Measurements from ENCODE around the gene SELENOW. TPM values are rescaled to one million over a fixed set of nuclear protein-coding genes. Genes with fewer than 3 reads are reported as not detected.
A peak's percentile ranks its signal among the peaks of the same experiment; 100 is the strongest.
"Not testable (repeated sequence)": the region's sequence is repeated elsewhere in the genome, so short reads cannot be mapped to it uniquely, and the experiment has no call there.

Gene SELENOW
- total RNA-seq, 1 donor from 2014 or later = 127 TPM

DNA sequence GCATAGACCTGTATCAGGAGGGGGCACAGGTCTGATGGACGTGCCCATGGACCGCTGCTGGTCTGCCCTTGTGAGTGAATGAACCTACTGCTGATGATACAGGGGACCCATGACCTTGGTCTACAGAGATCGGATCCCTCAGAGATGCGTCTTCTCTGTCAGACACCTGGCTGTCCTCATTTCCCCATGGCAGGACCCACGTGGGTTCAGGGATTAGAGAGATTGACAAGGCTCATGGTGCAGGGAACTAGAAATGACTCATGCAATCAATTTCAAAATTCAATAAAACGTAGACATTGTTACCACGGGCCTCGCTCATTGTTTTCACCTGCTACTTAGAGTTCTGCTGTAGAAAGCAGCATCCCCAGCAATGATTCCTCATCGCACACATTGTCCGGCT lies 26.8 kb downstream of the SELENOW start:
- TF ChIP-seq, protein P1, sequence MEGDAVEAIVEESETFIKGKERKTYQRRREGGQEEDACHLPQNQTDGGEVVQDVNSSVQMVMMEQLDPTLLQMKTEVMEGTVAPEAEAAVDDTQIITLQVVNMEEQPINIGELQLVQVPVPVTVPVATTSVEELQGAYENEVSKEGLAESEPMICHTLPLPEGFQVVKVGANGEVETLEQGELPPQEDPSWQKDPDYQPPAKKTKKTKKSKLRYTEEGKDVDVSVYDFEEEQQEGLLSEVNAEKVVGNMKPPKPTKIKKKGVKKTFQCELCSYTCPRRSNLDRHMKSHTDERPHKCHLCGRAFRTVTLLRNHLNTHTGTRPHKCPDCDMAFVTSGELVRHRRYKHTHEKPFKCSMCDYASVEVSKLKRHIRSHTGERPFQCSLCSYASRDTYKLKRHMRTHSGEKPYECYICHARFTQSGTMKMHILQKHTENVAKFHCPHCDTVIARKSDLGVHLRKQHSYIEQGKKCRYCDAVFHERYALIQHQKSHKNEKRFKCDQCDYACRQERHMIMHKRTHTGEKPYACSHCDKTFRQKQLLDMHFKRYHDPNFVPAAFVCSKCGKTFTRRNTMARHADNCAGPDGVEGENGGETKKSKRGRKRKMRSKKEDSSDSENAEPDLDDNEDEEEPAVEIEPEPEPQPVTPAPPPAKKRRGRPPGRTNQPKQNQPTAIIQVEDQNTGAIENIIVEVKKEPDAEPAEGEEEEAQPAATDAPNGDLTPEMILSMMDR (IDR thresholded peaks at IDR 0.05; ENCODE audit: unreplicated experiment) = no peak
- H3K9me3 Mint-ChIP-seq = peaks cover 6% of the 10 kb centered on the region
- no peak for DNase-seq (ENCODE audit: low spot score in 2 of 2, unreplicated experiment in 2 of 2)

DNA sequence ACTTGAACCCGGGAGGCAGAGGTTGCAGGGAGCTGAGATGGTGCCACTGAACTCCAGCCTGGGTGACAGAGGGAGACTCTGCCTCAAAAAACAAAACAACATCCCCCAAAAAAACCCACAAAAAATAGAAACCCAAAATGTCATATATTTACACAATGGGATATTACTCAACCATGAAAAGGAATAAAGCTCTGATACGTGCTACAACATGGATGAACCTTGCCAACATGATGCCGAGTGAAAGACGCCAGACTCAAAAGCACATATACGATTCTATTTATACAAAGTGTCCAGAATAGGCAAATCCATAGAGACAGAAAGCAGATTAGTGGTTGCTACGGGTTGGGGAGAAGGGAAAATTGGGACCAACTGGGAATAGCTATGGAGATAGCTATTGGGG lies 27.9 kb downstream of the SELENOW start:
- Mint-ChIP-seq H3K27me3 (ENCODE audit: low read depth) (no peaks in the 10 kb centered on the region), H3K4me1 (no peaks in the 10 kb centered on the region), H3K36me3 (no peaks in the 10 kb centered on the region), H3K4me3 (no peak overlapping the region), H3K9me3 (no peaks in the 10 kb centered on the region), H3K27ac (no peak overlapping the region)
- no peak for DNase-seq (ENCODE audit: low spot score in 2 of 2, unreplicated experiment in 2 of 2)
- TF ChIP-seq, protein P1 (IDR thresholded peaks at IDR 0.05; ENCODE audit: unreplicated experiment) = no peak

More for the DNA sequence above, 26.8 kb downstream of the SELENOW start:
- Mint-ChIP-seq H3K27me3 (ENCODE audit: low read depth) (no peaks in the 10 kb centered on the region), H3K4me3 (no peak overlapping the region), H3K27ac (no peak overlapping the region), H3K4me1 (no peaks in the 10 kb centered on the region), H3K36me3 (no peaks in the 10 kb centered on the region)

DNA sequence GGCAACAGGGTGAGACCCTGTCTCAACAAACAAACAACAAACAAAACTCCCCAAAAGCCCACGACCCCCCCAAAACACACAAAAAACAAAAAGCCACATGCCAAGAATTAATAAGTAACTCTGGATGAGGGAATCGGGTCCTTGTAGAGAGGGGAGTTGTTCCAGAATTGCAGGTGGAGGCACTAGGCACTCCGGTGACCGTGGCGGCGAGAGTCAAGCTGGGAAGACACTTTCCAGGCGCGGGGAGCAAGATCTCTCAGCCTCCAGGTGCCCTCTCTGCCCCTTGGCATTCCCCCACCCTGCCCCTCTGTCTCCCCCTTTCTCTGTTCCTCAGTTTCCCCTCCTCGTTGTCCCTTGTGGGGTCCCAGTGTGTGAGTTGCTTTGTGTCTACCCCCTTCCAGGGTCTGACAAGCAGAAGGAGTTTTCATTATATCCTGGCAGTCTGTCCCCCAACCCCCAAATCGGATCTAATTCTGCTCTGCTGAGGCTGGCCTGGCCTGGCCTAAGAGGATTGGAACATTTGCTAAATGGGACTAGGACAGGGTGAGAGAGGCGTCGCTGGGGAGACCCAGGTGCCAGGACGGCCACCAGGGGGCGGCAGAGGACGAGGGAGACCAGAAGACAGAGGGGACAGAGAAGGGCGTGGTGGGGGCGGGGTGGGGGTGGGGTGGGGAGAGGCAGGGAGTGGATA lies 34.9 kb downstream of the SELENOW start:
- H3K36me3 Mint-ChIP-seq = no peaks in the 10 kb centered on the region

DNA sequence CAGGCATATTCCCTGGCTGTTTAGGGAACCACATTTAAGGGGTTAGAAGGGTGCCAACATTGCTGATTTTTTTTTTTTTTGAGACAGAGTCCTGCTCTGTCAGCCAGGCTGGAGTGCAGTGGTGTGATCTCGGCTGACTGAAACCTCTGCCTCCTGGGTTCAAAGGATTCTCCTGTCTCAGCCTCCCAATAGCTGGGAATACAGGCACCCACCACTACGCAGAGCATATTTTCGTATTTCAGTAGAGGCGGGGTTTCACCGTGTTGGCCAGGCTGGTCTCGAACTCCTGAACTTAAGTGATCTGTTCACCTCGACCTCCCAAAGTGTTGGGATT lies 35.5 kb downstream of the SELENOW start:
- no peaks in the 10 kb centered on the region for H3K4me1 Mint-ChIP-seq
- H3K9me3 Mint-ChIP-seq = no peaks in the 10 kb centered on the region

More for the DNA sequence above, 34.9 kb downstream of the SELENOW start:
- H3K4me3 Mint-ChIP-seq = no peak overlapping the region
- H3K9me3 Mint-ChIP-seq = no peaks in the 10 kb centered on the region
- no peaks in the 10 kb centered on the region for H3K27me3 Mint-ChIP-seq (ENCODE audit: low read depth)
- H3K4me1 Mint-ChIP-seq = no peaks in the 10 kb centered on the region
- H3K27ac Mint-ChIP-seq = no peak overlapping the region
- TF ChIP-seq, protein P1 (IDR thresholded peaks at IDR 0.05; ENCODE audit: unreplicated experiment) = peak; percentile 50
- DNase-seq (ENCODE audit: low spot score in 2 of 2, unreplicated experiment in 2 of 2) = peak; percentile 82 to 91

DNA sequence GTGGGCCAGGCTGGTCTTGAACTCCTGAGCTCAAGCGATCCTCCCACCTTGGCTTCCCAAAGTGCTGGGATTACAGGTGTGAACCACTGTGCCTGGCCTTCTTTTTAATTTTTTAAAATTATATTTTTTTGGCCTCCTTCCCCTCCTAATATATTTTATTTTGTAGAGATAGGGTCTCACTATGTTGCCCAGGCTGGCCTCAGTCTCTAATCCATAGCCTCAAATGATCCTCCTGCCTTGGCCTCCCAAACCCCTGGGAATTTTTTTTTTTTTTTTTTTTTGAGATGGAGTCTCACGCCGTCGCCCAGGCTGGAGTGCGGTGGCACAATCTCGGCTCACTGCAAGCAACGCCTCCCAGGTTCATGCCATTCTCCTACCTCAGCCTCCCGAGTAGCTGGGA lies 37.8 kb downstream of the SELENOW start:
- not testable (repeated sequence) for H3K9me3 Mint-ChIP-seq; DNase-seq (ENCODE audit: low spot score in 2 of 2, unreplicated experiment in 2 of 2); H3K4me3 Mint-ChIP-seq; H3K36me3 Mint-ChIP-seq; H3K27ac Mint-ChIP-seq; H3K4me1 Mint-ChIP-seq
- H3K27me3 Mint-ChIP-seq (ENCODE audit: low read depth) = peaks cover 15% of the 10 kb centered on the region

More for the DNA sequence above, 35.5 kb downstream of the SELENOW start:
- Mint-ChIP-seq H3K27ac (no peak overlapping the region), H3K27me3 (ENCODE audit: low read depth) (peaks cover 2% of the 10 kb centered on the region), H3K4me3 (no peak overlapping the region), H3K36me3 (no peaks in the 10 kb centered on the region)
- TF ChIP-seq, protein P1 (IDR thresholded peaks at IDR 0.05; ENCODE audit: unreplicated experiment) = no peak
- DNase-seq (ENCODE audit: low spot score in 2 of 2, unreplicated experiment in 2 of 2) = no peak

DNA sequence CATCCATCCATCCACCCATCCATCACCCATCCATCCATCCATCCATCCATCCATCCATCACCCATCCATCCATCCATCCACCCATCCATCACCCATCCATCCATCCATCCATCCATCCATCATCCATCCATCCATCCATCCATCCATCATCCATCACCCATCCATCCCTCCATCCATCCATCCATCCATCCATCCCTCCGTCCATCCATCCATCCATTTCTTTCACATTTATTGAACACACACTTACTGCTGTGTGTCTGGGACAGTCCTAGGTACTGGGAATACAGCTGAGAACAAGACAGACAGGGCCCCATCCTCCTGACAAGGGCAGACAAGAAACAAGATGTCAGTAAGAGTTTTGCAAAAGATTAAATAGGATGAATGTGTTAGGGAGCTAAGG lies 39.7 kb downstream of the SELENOW start:
- H3K27ac Mint-ChIP-seq; DNase-seq (ENCODE audit: low spot score in 2 of 2, unreplicated experiment in 2 of 2); H3K36me3 Mint-ChIP-seq; H3K4me3 Mint-ChIP-seq; H3K9me3 Mint-ChIP-seq: not testable (repeated sequence)
- Mint-ChIP-seq H3K27me3 (ENCODE audit: low read depth) (peaks cover 15% of the 10 kb centered on the region), H3K4me1 (peaks cover 16% of the 10 kb centered on the region)

DNA sequence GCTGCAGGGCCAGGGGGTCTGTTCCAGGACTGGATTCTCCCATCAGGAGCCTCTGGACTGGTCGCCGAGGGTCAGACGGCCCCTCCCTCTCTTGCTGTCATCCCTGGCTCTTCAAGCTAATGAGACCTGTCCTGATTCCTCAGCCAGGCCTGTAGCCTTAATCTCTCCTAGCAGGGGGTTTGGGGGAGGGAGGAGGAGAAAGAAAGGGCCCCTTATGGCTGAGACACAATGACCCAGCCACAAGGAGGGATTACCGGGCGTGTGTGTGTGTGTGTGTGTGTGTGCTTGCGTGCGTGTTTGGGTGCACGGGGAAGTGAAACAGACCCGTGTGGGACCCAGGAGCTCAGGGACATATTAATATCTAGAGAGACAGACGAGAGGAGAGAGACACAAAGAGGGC lies 41.4 kb downstream of the SELENOW start:
- H3K36me3 Mint-ChIP-seq = no peaks in the 10 kb centered on the region
- no peaks in the 10 kb centered on the region for H3K9me3 Mint-ChIP-seq
- TF ChIP-seq, protein P1 (IDR thresholded peaks at IDR 0.05; ENCODE audit: unreplicated experiment) = no peak
- H3K27me3 Mint-ChIP-seq (ENCODE audit: low read depth) = peaks cover 15% of the 10 kb centered on the region
- peaks cover 16% of the 10 kb centered on the region for H3K4me1 Mint-ChIP-seq
- no peak for DNase-seq (ENCODE audit: low spot score in 2 of 2, unreplicated experiment in 2 of 2)
- H3K27ac Mint-ChIP-seq = peak overlapping the region; percentile 41
- H3K4me3 Mint-ChIP-seq = no peak overlapping the region
